SK-N-SH (cell line): ENCODE results near the gene GOLT1A.

ENCODE experiments used
- EZH2phosphoT487 ChIP-seq: fragments of 200-600 bp; sonication (generic); IDR thresholded peaks from 2 replicates; pipeline ENCODE4 v1.6.1; 2017; ENCODE audit warnings: low read depth, mixed run types, mild to moderate bottlenecking, antibody characterized with exemption, moderate library complexity, borderline replicate concordance
- FOXM1 ChIP-seq: IDR thresholded peaks from 2 replicates; pipeline ENCODE4 v1.4.0; 2012; ENCODE audit warnings: low read depth, mild to moderate bottlenecking
- GABPA ChIP-seq: IDR thresholded peaks from 2 replicates; pipeline ENCODE4 v1.4.0; 2012; ENCODE audit warnings: low read depth, mild to moderate bottlenecking
- MEF2A ChIP-seq: IDR thresholded peaks from 2 replicates; pipeline ENCODE4 v1.4.0; 2012; ENCODE audit warnings: low read depth, borderline replicate concordance
- POLR2AphosphoS5 ChIP-seq: IDR thresholded peaks from 2 replicates; pipeline ENCODE4 v1.6.1; 2012; ENCODE audit warnings: low read depth, low read length
- TF ChIP-seq, protein P1 (sequence below): fragments of 200-600 bp; sonication (generic); IDR thresholded peaks from 2 replicates; pipeline ENCODE4 v1.6.1; 2017; ENCODE audit warnings: antibody characterized with exemption, mild to moderate bottlenecking, moderate library complexity
- TF ChIP-seq, protein P2 (sequence below): IDR thresholded peaks from 2 replicates; pipeline ENCODE4 v1.4.0; 2012; ENCODE audit warnings: low read depth, borderline replicate concordance

DNA sequence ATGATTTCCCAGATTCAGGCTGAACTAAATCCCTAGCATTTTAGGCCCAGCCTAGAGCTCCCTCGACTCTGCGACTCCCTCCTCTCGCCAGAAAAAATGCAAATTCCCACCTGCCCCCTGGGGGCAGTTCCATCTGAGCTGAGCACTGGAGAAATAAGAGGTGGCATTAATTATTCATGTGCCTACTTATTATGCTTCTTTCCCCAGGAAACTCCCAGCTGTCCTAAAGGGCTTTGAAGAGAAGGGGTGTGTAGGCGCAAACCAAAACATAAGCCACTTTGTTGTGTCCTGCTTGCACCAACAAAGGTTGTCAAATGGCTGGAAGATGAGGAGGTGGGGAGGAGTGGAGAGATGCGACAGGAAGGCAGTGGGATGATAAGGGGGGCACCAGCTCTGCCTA lies 41.4 kb upstream of the GOLT1A start:
- TF ChIP-seq, protein P1, sequence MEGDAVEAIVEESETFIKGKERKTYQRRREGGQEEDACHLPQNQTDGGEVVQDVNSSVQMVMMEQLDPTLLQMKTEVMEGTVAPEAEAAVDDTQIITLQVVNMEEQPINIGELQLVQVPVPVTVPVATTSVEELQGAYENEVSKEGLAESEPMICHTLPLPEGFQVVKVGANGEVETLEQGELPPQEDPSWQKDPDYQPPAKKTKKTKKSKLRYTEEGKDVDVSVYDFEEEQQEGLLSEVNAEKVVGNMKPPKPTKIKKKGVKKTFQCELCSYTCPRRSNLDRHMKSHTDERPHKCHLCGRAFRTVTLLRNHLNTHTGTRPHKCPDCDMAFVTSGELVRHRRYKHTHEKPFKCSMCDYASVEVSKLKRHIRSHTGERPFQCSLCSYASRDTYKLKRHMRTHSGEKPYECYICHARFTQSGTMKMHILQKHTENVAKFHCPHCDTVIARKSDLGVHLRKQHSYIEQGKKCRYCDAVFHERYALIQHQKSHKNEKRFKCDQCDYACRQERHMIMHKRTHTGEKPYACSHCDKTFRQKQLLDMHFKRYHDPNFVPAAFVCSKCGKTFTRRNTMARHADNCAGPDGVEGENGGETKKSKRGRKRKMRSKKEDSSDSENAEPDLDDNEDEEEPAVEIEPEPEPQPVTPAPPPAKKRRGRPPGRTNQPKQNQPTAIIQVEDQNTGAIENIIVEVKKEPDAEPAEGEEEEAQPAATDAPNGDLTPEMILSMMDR: no peak
- TF ChIP-seq FOXM1: no peak
- TF ChIP-seq GABPA: no peak
- TF ChIP-seq, protein P2, sequence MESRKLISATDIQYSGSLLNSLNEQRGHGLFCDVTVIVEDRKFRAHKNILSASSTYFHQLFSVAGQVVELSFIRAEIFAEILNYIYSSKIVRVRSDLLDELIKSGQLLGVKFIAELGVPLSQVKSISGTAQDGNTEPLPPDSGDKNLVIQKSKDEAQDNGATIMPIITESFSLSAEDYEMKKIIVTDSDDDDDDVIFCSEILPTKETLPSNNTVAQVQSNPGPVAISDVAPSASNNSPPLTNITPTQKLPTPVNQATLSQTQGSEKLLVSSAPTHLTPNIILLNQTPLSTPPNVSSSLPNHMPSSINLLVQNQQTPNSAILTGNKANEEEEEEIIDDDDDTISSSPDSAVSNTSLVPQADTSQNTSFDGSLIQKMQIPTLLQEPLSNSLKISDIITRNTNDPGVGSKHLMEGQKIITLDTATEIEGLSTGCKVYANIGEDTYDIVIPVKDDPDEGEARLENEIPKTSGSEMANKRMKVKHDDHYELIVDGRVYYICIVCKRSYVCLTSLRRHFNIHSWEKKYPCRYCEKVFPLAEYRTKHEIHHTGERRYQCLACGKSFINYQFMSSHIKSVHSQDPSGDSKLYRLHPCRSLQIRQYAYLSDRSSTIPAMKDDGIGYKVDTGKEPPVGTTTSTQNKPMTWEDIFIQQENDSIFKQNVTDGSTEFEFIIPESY: no peak
- TF ChIP-seq EZH2phosphoT487: no peak
- no peak for TF ChIP-seq POLR2AphosphoS5
- no peak for TF ChIP-seq MEF2A
